HUES64 (cell line): ENCODE measurements around the gene TRIB2. TPM values are rescaled to one million over a fixed set of nuclear protein-coding genes. Genes with fewer than 3 reads are reported as not detected.
"Not testable (repeated sequence)": the region's sequence is repeated elsewhere in the genome, so short reads cannot be mapped to it uniquely, and the experiment has no call there.

Experiments
- H3K27ac ChIP-seq: 2 replicates; pipeline ENCODE4 v1.7.0; 2013; ENCODE audit warnings: low read depth, low read length, inconsistent platforms
- H3K27me3 ChIP-seq: 2 replicates; pipeline ENCODE4 v1.6.1; 2013; ENCODE audit warnings: mild to moderate bottlenecking, low read length; ENCODE audit not compliant: insufficient read depth
- H3K36me3 ChIP-seq: 2 replicates; pipeline ENCODE4 v1.6.1; 2013; ENCODE audit warnings: mild to moderate bottlenecking, low read length; ENCODE audit not compliant: insufficient read depth
- H3K4me1 ChIP-seq: 2 replicates; pipeline ENCODE4 v1.6.1; 2013; ENCODE audit warnings: mild to moderate bottlenecking, low read length, moderate library complexity; ENCODE audit not compliant: insufficient read depth
- H3K4me3 ChIP-seq: 2 replicates; pipeline ENCODE4 v1.5.1; 2013; ENCODE audit warnings: mild to moderate bottlenecking, low read length, moderate library complexity
- H3K9ac ChIP-seq: 2 replicates; pipeline ENCODE4 v1.6.1; 2013; ENCODE audit warnings: mild to moderate bottlenecking, low read depth, low read length
- H3K9me3 ChIP-seq: 2 replicates; pipeline ENCODE4 v1.6.1; 2013; ENCODE audit warnings: low read depth, low read length; ENCODE audit not compliant: insufficient read depth
- WGBS: fragments of 150-250, 120-280 bp; methylation state at CpG from one replicate; pipeline ENCODE4 v1.1.7; 2013; ENCODE audit warnings: missing lambda C conversion rate; 5-methylcytosine and 5-hydroxymethylcytosine counted together
- polyA plus RNA-seq, 2 experiments: library from polyadenylated mRNA; stranded (reverse); fragments of 50-300 nt; gene quantifications; one replicate each; pipeline ENCODE4 v1.2.3, GENCODE V29; 2013

Gene TRIB2
- 54.8 TPM for polyA plus RNA-seq (2013, experiment 1 of 2)
- 66.3 TPM for polyA plus RNA-seq (2013, experiment 2 of 2)

- Histone ChIP-seq H3K27me3 (peaks cover 11% of the 10 kb centered on the region), H3K36me3 (no peaks in the 10 kb centered on the region; the same call in 1 of the 2 replicates), H3K4me1 (peaks cover 35% of the 10 kb centered on the region), H3K9ac (peak within 1 kb of the TSS; percentile 94), H3K4me3 (peak within 1 kb of the TSS; percentile 95), H3K27ac (peak within 1 kb of the TSS; percentile 60), H3K9me3 (no peaks in the 10 kb centered on the region)
- under 1% methylated on average over 79 of the region's 90 CpGs for whole genome bisulfite sequencing
These were observed at the start of gene TRIB2 for GRCh38 chr2:12716282-12717190. Gene TRIB2, plus strand, starts transcription at chr2:12716936. Its CDS starts 1,372 bp downstream, at chr2:12718308.

- Histone ChIP-seq H3K9ac (no peak overlapping the region), H3K9me3 (peaks cover 12% of the 10 kb centered on the region), H3K27me3 (no peaks in the 10 kb centered on the region), H3K4me1 (no peaks in the 10 kb centered on the region; the same call in 1 of the 2 replicates), H3K36me3 (no peaks in the 10 kb centered on the region), H3K4me3 (no peak overlapping the region), H3K27ac (no peak overlapping the region)
- WGBS = 87% methylated on average over 3 of the region's 3 CpGs
These were observed 47.7 kb upstream of the TRIB2 start for GRCh38 chr2:12669036-12669435.

GRCh38 chr2:12672711-12673315 is 43.9 kb upstream of the TRIB2 start:
- 96% methylated on average over 6 of the region's 8 CpGs for WGBS
- Histone ChIP-seq H3K36me3 (no peaks in the 10 kb centered on the region), H3K9me3 (no peaks in the 10 kb centered on the region)

GRCh38 chr2:12674644-12675328 is 42.0 kb upstream of the TRIB2 start:
- Histone ChIP-seq H3K27me3 (no peaks in the 10 kb centered on the region), H3K4me3 (no peak overlapping the region), H3K9me3 (no peaks in the 10 kb centered on the region), H3K27ac (no peak overlapping the region), H3K36me3 (no peaks in the 10 kb centered on the region), H3K9ac (no peak overlapping the region), H3K4me1 (no peaks in the 10 kb centered on the region)
- 93% methylated on average over 4 of the region's 4 CpGs for WGBS

More at GRCh38 chr2:12672711-12673315, 43.9 kb upstream of the TRIB2 start:
- Histone ChIP-seq H3K27me3 (no peaks in the 10 kb centered on the region), H3K27ac (no peak overlapping the region), H3K9ac (no peak overlapping the region), H3K4me1 (no peaks in the 10 kb centered on the region), H3K4me3 (no peak overlapping the region)

GRCh38 chr2:12675352-12675795 is 41.4 kb upstream of the TRIB2 start:
- Histone ChIP-seq H3K27ac (no peak overlapping the region), H3K4me1 (no peaks in the 10 kb centered on the region), H3K4me3 (no peak overlapping the region), H3K36me3 (no peaks in the 10 kb centered on the region), H3K27me3 (no peaks in the 10 kb centered on the region), H3K9me3 (no peaks in the 10 kb centered on the region), H3K9ac (no peak overlapping the region)
- 93% methylated on average over 7 of the region's 7 CpGs for WGBS

- WGBS = 95% methylated on average over 5 of the region's 5 CpGs
- H3K9ac ChIP-seq = no peak overlapping the region
- 0 out of 2 replicates have a peak, but pooled peaks cover 4% of the 10 kb centered on the region for H3K9me3 ChIP-seq
- no peak overlapping the region for H3K27ac ChIP-seq
- no peaks in the 10 kb centered on the region for H3K36me3 ChIP-seq
- no peaks in the 10 kb centered on the region for H3K27me3 ChIP-seq
- H3K4me1 ChIP-seq = no peaks in the 10 kb centered on the region
- no peak overlapping the region for H3K4me3 ChIP-seq
These were observed 40.9 kb upstream of the TRIB2 start for GRCh38 chr2:12675801-12676200.

GRCh38 chr2:12676771-12677170 is 40.0 kb upstream of the TRIB2 start:
- 98% methylated on average over 3 of the region's 4 CpGs for WGBS
- Histone ChIP-seq H3K27ac (no peak overlapping the region), H3K4me3 (no peak overlapping the region), H3K9me3 (0 out of 2 replicates have a peak, but pooled peaks cover 4% of the 10 kb centered on the region), H3K4me1 (no peaks in the 10 kb centered on the region), H3K36me3 (no peaks in the 10 kb centered on the region), H3K27me3 (no peaks in the 10 kb centered on the region), H3K9ac (no peak overlapping the region)

GRCh38 chr2:12678186-12678585 is 38.5 kb upstream of the TRIB2 start:
- Histone ChIP-seq H3K27me3 (no peaks in the 10 kb centered on the region), H3K4me3 (no peak overlapping the region), H3K4me1 (peaks cover 1% of the 10 kb centered on the region; the same call in 1 of the 2 replicates), H3K36me3 (no peaks in the 10 kb centered on the region), H3K9me3 (0 out of 2 replicates have a peak, but pooled peaks cover 4% of the 10 kb centered on the region), H3K27ac (no peak overlapping the region), H3K9ac (no peak overlapping the region)
- 90% methylated on average over 2 of the region's 2 CpGs for WGBS

- WGBS = 89% methylated on average over 5 of the region's 5 CpGs
- Histone ChIP-seq H3K27ac (no peak overlapping the region), H3K27me3 (no peaks in the 10 kb centered on the region), H3K4me3 (no peak overlapping the region), H3K4me1 (peaks cover 16% of the 10 kb centered on the region), H3K36me3 (no peaks in the 10 kb centered on the region), H3K9me3 (0 out of 2 replicates have a peak, but pooled peaks cover 4% of the 10 kb centered on the region), H3K9ac (no peak overlapping the region)
These were observed 37.1 kb upstream of the TRIB2 start for GRCh38 chr2:12679550-12680072.

GRCh38 chr2:12680115-12680514 is 36.6 kb upstream of the TRIB2 start:
- 90% methylated on average over 1 of the region's 1 CpG for WGBS
- not testable (repeated sequence) for H3K27ac ChIP-seq, H3K4me3 ChIP-seq, H3K36me3 ChIP-seq, H3K27me3 ChIP-seq, H3K9ac ChIP-seq, H3K9me3 ChIP-seq
- peaks cover 21% of the 10 kb centered on the region for H3K4me1 ChIP-seq
